ENCODE measurements around the gene DPP6. TPM values are rescaled to one million over a fixed set of nuclear protein-coding genes. Genes with fewer than 3 reads are reported as not detected.

DPP6 gene
- total RNA-seq, 1 experiment from 2014 or later = not detected

GRCh38 chr7:154474903-154475520 lies 422.8 kb downstream of the DPP6 start:
- DNase-seq = no peak
- Histone ChIP-seq H3K36me3 (no peaks in the 10 kb centered on the region), H3K27me3 (no peaks in the 10 kb centered on the region), H3K9me3 (no peaks in the 10 kb centered on the region), H3K4me3 (no peak overlapping the region)

- no peaks in the 10 kb centered on the region for H3K36me3 ChIP-seq
Measured at GRCh38 chr7:154475864-154476263, 423.7 kb downstream of the DPP6 start.

GRCh38 chr7:154480817-154481216 lies 428.6 kb downstream of the DPP6 start:
- no peak overlapping the region for H3K4me3 ChIP-seq
- H3K27me3 ChIP-seq = no peaks in the 10 kb centered on the region
- no peaks in the 10 kb centered on the region for H3K9me3 ChIP-seq
- no peaks in the 10 kb centered on the region for H3K36me3 ChIP-seq
- DNase-seq = no peak

More at GRCh38 chr7:154475864-154476263, 423.7 kb downstream of the DPP6 start:
- Histone ChIP-seq H3K9me3 (no peaks in the 10 kb centered on the region), H3K27me3 (no peaks in the 10 kb centered on the region), H3K4me3 (no peak overlapping the region)
- no peak for DNase-seq

GRCh38 chr7:154482863-154483262 lies 430.7 kb downstream of the DPP6 start:
- DNase-seq = no peak
- Histone ChIP-seq H3K9me3 (no peaks in the 10 kb centered on the region), H3K36me3 (no peaks in the 10 kb centered on the region), H3K27me3 (no peaks in the 10 kb centered on the region), H3K4me3 (no peak overlapping the region)

GRCh38 chr7:154484406-154484805 lies 432.2 kb downstream of the DPP6 start:
- no peak overlapping the region for H3K4me3 ChIP-seq
- H3K9me3 ChIP-seq = no peaks in the 10 kb centered on the region
- no peaks in the 10 kb centered on the region for H3K36me3 ChIP-seq
- H3K27me3 ChIP-seq = no peaks in the 10 kb centered on the region
- DNase-seq = no peak

GRCh38 chr7:154484943-154485342 lies 432.7 kb downstream of the DPP6 start:
- DNase-seq = no peak

GRCh38 chr7:154489897-154490296 lies 437.7 kb downstream of the DPP6 start:
- H3K27me3 ChIP-seq = no peaks in the 10 kb centered on the region
- no peaks in the 10 kb centered on the region for H3K36me3 ChIP-seq
- H3K4me3 ChIP-seq = no peak overlapping the region
- DNase-seq = no peak
- no peaks in the 10 kb centered on the region for H3K9me3 ChIP-seq

More at GRCh38 chr7:154484943-154485342, 432.7 kb downstream of the DPP6 start:
- no peaks in the 10 kb centered on the region for H3K9me3 ChIP-seq
- H3K4me3 ChIP-seq = no peak overlapping the region
- H3K27me3 ChIP-seq = no peaks in the 10 kb centered on the region
- no peaks in the 10 kb centered on the region for H3K36me3 ChIP-seq

- H3K9me3 ChIP-seq = no peaks in the 10 kb centered on the region
- no peaks in the 10 kb centered on the region for H3K36me3 ChIP-seq
- no peak overlapping the region for H3K4me3 ChIP-seq
- DNase-seq = no peak
- H3K27me3 ChIP-seq = no peaks in the 10 kb centered on the region
Measured at GRCh38 chr7:154493594-154493993, 441.4 kb downstream of the DPP6 start.

- Histone ChIP-seq H3K27me3 (no peaks in the 10 kb centered on the region), H3K36me3 (no peaks in the 10 kb centered on the region), H3K9me3 (no peaks in the 10 kb centered on the region), H3K4me3 (no peak overlapping the region)
- no peak for DNase-seq
Measured at GRCh38 chr7:154497751-154498150, 445.6 kb downstream of the DPP6 start.

- H3K9me3 ChIP-seq = no peaks in the 10 kb centered on the region
- DNase-seq = no peak
- H3K4me3 ChIP-seq = no peak overlapping the region
- H3K27me3 ChIP-seq = no peaks in the 10 kb centered on the region
- H3K36me3 ChIP-seq = no peaks in the 10 kb centered on the region
Measured at GRCh38 chr7:154503962-154504550, 451.9 kb downstream of the DPP6 start.

- H3K9me3 ChIP-seq = no peaks in the 10 kb centered on the region
- no peaks in the 10 kb centered on the region for H3K36me3 ChIP-seq
- no peaks in the 10 kb centered on the region for H3K27me3 ChIP-seq
- no peak overlapping the region for H3K4me3 ChIP-seq
- DNase-seq = no peak
Measured at GRCh38 chr7:154504918-154505317, 452.7 kb downstream of the DPP6 start.

GRCh38 chr7:154505362-154505761 lies 453.2 kb downstream of the DPP6 start:
- no peak overlapping the region for H3K4me3 ChIP-seq
- no peaks in the 10 kb centered on the region for H3K27me3 ChIP-seq
- DNase-seq = no peak
- H3K9me3 ChIP-seq = no peaks in the 10 kb centered on the region
- no peaks in the 10 kb centered on the region for H3K36me3 ChIP-seq

GRCh38 chr7:154509192-154509591 lies 457.0 kb downstream of the DPP6 start:
- no peaks in the 10 kb centered on the region for H3K9me3 ChIP-seq
- no peaks in the 10 kb centered on the region for H3K36me3 ChIP-seq
- H3K27me3 ChIP-seq = no peaks in the 10 kb centered on the region
- no peak overlapping the region for H3K4me3 ChIP-seq
- DNase-seq = no peak

GRCh38 chr7:154512121-154512833 lies 460.1 kb downstream of the DPP6 start:
- Histone ChIP-seq H3K27me3 (no peaks in the 10 kb centered on the region), H3K36me3 (no peaks in the 10 kb centered on the region), H3K9me3 (no peaks in the 10 kb centered on the region), H3K4me3 (no peak overlapping the region)
- no peak for DNase-seq

GRCh38 chr7:154517768-154518167 lies 465.6 kb downstream of the DPP6 start:
- Histone ChIP-seq H3K4me3 (no peak overlapping the region), H3K9me3 (no peaks in the 10 kb centered on the region), H3K27me3 (no peaks in the 10 kb centered on the region), H3K36me3 (no peaks in the 10 kb centered on the region)
- no peak for DNase-seq

GRCh38 chr7:154519229-154519628 lies 467.0 kb downstream of the DPP6 start:
- no peak for DNase-seq
- no peaks in the 10 kb centered on the region for H3K27me3 ChIP-seq
- H3K4me3 ChIP-seq = no peak overlapping the region
- no peaks in the 10 kb centered on the region for H3K9me3 ChIP-seq
- no peaks in the 10 kb centered on the region for H3K36me3 ChIP-seq

- no peaks in the 10 kb centered on the region for H3K36me3 ChIP-seq
- no peak for DNase-seq
- H3K9me3 ChIP-seq = no peaks in the 10 kb centered on the region
- no peaks in the 10 kb centered on the region for H3K27me3 ChIP-seq
- H3K4me3 ChIP-seq = no peak overlapping the region
Measured at GRCh38 chr7:154530136-154530535, 477.9 kb downstream of the DPP6 start.

- no peaks in the 10 kb centered on the region for H3K9me3 ChIP-seq
- DNase-seq = no peak
- no peaks in the 10 kb centered on the region for H3K36me3 ChIP-seq
- H3K4me3 ChIP-seq = no peak overlapping the region
- no peaks in the 10 kb centered on the region for H3K27me3 ChIP-seq
Measured at GRCh38 chr7:154532771-154533170, 480.6 kb downstream of the DPP6 start.
